ENCODE data around the gene HOXB7.

Gene HOXB7

GRCh38 chr17:48578616-48579470, 32.0 kb downstream of the HOXB7 start:
- DNase-seq = no peak

- peak; percentile 75 for DNase-seq
These were observed 32.7 kb downstream of the HOXB7 start, which contains the start of gene HOXB4 for GRCh38 chr17:48577946-48578615. TSS of gene HOXB4 (minus strand) at chr17:48578350. CDS start at chr17:48578319, 31 bp downstream.

DNA sequence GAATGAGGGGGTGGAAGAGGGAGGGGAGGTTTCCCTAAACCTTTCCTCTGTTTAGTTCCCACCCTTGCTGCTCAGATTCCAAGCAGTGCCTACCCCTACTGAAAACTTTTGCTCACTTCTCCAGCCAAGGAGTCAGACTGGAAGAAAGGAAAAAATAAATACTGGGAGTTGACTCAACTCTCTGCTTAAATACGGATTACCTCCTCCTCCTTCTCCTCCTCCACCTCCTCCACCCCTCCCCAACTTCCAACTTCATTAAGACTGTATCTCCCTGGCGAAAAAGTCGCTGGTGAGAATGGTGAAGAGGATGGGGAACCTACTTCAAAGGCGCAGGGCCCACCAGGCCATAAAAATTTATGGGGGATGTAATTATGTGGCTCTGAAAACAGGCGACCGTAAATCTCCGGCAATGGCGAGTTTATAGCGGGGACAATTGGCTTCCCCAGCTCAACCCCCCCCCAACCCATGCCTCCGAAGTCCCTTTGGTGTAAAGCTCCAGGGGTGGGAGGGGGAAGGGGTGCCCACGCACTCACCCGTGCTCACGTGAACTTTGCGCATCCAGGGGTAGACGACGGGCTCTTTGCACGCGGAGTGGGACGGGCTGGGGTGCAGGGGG, 33.4 kb downstream of the HOXB7 start:
- DNase-seq = no peak

DNA sequence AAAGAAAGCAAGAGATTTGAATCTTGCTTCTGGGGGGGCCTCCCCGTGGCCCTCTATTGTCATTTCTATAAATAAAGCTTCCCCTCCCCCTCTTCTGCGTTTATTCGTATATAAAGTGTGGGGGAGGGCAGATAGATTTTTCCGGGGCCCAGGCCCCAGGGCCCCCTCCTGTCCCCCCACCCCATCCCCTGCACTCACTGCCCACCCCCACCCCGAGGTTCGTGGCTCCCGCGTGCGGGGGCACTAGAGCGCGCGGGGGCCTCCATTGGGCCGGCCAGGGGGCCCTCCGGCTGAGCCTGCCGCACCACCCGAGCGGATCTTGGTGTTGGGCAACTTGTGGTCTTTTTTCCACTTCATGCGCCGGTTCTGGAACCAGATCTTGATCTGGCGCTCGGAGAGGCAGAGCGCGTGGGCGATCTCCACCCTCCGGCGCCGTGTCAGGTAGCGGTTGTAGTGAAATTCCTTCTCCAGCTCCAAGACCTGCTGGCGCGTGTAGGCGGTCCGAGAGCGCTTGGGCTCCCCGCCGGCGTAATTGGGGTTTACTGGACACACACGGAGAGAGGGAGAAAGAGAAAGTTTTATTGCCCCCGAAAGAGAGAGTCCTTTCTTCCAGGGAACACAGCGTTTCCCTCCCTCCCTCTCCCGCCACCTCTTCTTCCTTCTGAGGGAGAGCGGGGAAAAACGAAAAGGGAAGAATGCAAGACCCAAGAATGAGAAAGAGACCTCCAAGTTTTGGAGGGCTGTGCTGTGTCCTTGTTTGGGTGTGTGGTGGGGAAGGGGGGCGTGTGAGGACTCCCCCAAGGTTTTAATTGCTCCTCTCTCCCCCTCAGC, 34.1 kb downstream of the HOXB7 start:
- no peak for DNase-seq

GRCh38 chr17:48575673-48576478, 34.9 kb downstream of the HOXB7 start:
- DNase-seq = no peak

- DNase-seq = no peak
These were observed 35.7 kb downstream of the HOXB7 start for GRCh38 chr17:48575066-48575582.

DNA sequence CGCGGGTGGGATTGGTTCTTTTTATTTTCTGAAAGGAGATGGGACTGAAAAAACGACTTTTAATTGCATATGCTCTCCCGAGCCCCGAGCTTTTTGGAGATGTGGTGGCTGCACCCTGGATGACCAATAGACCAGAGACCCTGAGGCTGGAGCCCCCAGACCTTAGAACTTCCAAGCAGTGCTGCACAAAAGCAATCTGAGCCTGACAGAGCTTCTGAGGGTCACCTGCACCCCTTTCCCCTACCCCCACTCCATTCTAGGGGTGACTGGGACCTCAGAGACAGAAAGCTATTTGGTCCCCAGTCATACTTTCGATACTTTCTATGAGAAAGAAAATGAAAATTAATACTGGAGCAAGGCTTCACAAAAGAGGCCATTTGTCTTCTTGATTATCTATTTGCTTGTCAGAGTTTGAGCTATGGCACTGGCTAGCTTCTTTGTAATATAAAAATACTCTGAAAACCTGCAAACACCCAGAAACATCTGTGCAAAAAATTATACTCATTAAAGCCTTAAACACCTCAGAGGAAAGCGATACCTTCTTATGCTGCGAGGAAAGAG, 36.2 kb downstream of the HOXB7 start:
- DNase-seq = no peak

- no peak for DNase-seq
These were observed 38.9 kb downstream of the HOXB7 start for GRCh38 chr17:48571826-48572417.

DNA sequence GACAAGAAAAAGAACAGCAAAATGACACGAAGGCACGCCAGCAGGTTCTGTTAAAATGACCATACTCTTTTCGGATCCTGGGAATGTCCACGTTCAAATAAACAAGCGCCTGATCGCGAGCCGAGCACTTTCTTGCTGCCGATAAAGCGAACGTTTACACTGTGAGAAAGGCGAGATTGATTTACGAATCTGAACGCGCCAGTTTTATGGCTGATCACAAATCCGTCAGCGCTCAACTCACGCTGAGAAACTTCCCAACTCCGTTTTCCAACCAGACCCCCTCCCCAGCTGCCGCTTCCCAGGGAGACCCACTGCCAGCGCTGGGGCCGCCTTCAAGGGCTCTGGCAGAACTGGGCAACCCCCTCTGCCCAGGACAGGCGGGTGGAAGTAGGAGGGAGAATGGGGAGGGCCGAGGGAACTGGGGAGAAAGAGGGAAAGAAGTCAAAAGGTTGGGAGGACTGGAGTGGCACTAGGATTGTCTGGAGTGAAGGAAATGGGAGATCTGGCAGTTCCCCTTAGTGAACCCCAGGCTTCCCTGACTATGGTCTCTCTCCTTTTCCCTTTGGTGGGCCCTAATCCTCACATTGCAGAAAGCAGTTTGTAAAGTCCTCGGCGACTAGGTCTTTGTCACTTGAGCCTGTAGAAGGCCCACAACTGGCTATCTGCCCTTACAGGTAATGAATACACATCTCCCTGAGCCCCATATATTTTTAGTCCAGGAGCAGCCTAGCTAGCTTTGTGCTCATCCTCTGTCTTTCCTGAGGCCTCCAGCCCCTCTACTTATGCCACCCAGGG, 39.6 kb downstream of the HOXB7 start:
- DNase-seq = no peak

- DNase-seq = no peak
These were observed 40.3 kb downstream of the HOXB7 start for GRCh38 chr17:48570325-48571023.

DNA sequence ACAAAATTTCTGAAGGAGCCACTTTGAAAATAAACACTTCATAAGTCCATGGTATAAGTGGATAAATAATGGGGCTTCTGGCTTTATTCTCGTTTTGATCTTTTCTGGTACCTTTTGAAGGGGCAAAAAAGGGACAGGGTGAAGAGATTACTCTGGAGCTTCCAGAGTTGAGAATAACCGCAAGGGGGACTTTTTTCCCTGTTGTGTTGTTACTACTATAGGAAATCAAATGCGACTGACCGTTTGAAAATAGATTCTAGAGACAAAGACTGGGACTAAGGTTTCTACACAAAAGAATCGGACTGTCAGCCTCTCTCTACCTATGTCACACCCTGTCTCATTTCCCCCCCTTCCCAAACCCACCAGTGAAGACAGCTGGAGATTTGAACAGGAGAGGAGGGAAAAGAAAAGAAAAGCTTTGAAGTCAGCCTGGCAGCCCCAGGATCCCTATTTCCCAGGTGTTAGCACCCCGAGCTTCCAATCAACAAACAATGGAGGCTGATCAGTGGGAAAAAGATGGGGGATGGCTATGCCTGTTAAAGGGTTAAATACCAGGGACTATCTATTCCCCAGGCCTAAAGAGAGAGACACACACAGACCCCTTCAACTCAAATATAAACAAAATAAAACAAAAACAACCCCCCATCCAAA, 41.0 kb downstream of the HOXB7 start:
- DNase-seq = no peak

- no peak for DNase-seq
These were observed 41.6 kb downstream of the HOXB7 start for GRCh38 chr17:48569240-48569582.

DNA sequence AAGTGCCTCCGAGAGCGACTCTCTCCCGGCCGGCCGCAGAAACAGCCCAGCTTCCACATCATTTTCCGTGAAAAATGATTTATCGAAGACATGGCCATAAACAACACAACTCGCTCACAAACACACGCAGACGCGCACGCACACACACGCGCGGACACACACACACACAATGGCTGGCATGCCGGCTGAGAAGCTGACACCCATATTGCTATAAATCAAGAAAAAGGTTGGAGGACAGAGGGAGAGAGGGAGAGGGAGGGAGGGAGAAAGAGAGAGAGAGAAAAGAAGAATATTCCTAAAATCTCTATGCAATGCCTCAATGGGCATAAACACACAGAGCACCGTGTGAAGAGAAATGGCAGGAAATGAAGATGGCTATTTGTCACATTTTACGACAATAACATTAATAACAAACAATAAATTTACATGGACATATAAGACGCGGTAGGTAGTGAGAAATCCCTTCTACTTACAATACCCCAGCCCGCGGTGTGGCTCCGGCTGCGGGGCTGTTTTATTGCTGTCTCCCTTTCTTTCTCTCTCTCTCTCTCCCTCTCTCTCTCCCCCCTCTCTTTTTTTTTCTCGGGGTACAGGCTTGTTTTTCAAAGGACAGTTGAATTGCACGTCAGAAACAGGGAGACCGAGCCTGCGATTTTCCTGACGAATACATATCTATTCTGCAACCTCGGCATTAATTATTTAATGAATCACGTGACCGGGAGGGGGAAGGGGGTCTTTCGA, 42.1 kb downstream of the HOXB7 start:
- DNase-seq = no peak

DNA sequence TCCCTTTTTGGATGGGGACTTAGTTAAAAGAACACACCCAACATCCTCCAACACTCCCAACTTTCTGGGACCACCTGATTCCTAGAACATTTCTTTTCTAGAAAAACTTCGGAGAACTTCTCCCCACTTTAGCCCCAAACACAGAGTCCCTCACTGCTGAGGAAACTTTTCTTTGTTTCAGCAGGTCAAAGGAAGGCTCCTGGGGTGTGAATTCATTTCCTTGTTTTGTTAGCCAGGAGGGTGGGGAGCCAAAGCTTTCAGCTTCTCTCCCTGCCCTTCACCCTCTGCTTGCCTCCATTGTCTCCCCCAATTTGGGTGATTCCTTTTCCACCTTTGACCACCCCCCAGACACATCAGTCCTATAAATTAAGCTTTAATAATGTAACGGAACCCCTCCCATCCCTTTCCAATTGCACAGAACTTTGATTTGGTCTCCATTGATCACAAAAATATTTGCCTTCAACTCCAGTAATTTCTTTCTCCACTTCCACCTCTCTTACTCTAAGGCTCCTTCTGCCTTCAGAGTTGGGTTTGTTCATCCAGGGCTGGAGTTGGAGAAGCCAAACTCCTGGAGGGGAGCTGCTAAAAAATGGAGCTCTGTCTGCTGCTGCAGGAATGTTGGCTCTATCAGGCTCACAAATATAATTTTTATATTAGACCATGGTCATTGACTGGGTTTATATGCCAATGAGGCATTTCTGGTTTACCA, 43.0 kb downstream of the HOXB7 start:
- no peak for DNase-seq

GRCh38 chr17:48567209-48567608, 43.6 kb downstream of the HOXB7 start:
- DNase-seq = no peak

DNA sequence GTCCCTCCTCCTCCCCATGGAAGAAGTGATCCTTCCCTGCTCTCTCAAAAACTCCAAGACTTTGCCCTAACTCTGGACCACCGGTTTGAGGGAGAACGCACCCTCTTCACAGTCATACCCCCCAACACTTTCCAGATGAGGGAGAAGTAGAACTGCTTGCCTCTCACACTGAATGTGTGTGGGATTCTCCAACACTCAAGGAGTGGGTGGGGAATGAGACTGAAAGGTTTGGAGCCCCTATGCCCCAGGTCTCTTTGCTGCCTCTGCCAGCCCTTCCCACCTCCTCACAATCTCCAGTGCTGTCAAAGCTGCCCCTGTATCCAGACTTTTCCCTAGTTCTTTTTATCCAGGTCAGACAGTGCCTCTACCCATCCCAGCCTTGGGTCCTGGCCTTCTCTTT, 44.1 kb downstream of the HOXB7 start:
- DNase-seq = no peak

GRCh38 chr17:48565925-48566710, 44.7 kb downstream of the HOXB7 start:
- no peak for DNase-seq

Measured in CD4-positive, alpha-beta T cell treated with Interleukin-12 subunit alpha and Interleukin-12 subunit beta, for 1 hour (primary cell).